GM13977 (cell line): ENCODE results near the gene CPED1.

Experiments used
- DNase-seq: peaks from one replicate; pipeline ENCODE4 v3.0.0; 2012; ENCODE audit warnings: low spot score
- CTCF ChIP-seq: IDR thresholded peaks from 2 replicates; pipeline ENCODE4 v1.5.1; 2012; ENCODE audit warnings: mild to moderate bottlenecking, control low read depth; ENCODE audit not compliant: insufficient read depth; ENCODE audit errors: extremely low read depth, missing control alignments
- in situ Hi-C: fragments of 300-500 bp; cut with MboI; formaldehyde crosslinking; loops from one replicate; pipeline ENCODE4 v1.12.0; 2022; ENCODE audit warnings: low sequenced_read_pairs, low pct_unique_long_range_greater_than_20kb, mixed read lengths, inconsistent platforms; ENCODE audit not compliant: unreplicated experiment

CPED1 gene

GRCh38 chr7:121023683-121024511 is 35.4 kb downstream of the CPED1 start:
- in situ Hi-C loops = no loop called here
- no peak for DNase-seq
- no peak for TF ChIP-seq CTCF

- in situ Hi-C loops = no loop called here
- DNase-seq = no peak
- TF ChIP-seq CTCF = no peak
Measured at GRCh38 chr7:121024611-121025010, 36.1 kb downstream of the CPED1 start.

DNA sequence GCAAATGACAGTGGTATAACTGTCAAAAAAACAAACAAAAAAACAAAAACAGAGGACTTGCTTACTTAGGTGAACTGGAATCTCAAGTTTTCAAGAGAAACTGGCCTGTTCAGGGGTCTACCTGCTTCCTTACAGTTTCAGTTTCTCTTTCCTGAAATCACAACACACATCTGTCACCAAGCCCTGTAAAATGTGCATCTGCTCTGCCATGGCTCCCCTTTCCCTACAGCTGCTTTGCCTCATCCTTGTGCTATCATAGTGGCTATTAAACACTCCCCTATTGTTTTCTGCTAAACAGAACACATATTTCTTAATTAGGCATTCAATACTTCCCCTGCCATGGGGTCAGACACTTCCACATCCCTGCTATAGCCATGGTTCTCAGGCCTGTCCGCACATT is 37.6 kb downstream of the CPED1 start:
- no peak for DNase-seq
- in situ Hi-C loops = no loop called here

GRCh38 chr7:121026577-121027111 is 38.1 kb downstream of the CPED1 start:
- TF ChIP-seq CTCF = no peak
- no peak for DNase-seq
- in situ Hi-C loops = no loop called here

More for the DNA sequence above, 37.6 kb downstream of the CPED1 start:
- TF ChIP-seq CTCF = no peak

- no peak for TF ChIP-seq CTCF
- in situ Hi-C loops = no loop called here
- no peak for DNase-seq
Measured at GRCh38 chr7:121027761-121028669, 39.5 kb downstream of the CPED1 start.

DNA sequence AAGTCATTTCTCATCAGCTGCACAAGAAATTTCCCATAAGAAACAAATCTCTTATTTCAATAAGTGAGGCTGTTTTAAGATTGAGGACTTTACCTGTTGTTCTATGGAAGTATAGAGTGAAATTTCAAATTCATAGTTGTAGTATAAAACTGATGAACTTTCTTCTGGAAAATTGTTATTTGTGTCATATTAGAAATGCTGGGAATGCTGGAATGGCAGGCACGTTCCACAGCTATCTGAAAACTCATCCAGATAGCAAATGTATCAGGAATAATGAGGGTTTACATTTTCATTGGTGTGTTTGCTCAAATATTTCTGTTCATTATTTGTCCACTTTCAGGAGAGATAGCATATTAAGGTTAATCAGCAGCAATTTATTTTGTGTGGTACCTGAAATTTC is 40.8 kb downstream of the CPED1 start:
- in situ Hi-C loops = no loop called here
- no peak for TF ChIP-seq CTCF
- no peak for DNase-seq
